Bone marrow (tissue), 2 donors: ENCODE results near the gene GPRIN3.
"Not testable (repeated sequence)": the region's sequence is repeated elsewhere in the genome, so short reads cannot be mapped to it uniquely, and the experiment has no call there.

Experiments used
- DNase-seq, 2 donors: peaks; one replicate each; lab custom pipeline; 2025; lab: John Stamatoyannopoulos, UW

GPRIN3 gene

GRCh38 chr4:89312066-89312465 is 4.5 kb upstream of the GPRIN3 start:
- no peak for DNase-seq

DNA sequence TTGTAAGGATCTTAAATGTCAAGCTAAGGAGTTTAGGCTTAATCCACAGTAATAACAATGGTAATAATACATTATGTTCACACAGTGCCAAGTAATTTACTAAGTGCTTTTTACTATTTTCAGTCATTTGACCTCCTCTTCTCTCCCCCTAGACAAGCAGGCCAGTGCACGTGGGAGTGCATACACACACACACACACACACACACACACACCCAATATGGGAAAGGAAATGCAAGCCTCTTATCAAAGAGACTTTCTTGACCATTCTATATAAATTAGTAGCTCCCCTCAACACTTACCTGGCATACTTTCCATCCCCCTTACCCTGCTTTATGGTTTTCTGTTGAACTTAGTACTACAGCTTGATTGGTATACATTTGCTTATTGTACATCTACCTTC is 3.8 kb upstream of the GPRIN3 start:
- no peak for DNase-seq

- DNase-seq = not testable (repeated sequence)
Observed at GRCh38 chr4:89309154-89309553, 1.6 kb upstream of the GPRIN3 start.

DNA sequence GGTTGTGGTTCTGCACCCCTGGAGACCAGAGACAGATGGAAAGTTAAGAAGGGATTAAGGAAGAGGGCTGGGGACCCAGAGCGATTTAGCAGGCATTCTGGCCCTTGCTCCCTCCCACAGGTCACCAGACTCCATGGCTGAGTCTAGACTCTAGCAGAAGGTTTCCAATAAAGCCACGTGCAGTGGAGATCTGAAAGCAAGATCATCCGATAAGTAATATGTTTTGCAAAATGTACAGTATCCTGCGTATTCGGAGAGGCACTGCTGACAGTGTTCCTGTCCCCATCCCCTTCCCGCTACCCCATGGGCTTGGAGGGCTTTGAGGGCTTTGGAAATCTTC is 531 bp upstream of the GPRIN3 start:
- no peak for DNase-seq

DNA sequence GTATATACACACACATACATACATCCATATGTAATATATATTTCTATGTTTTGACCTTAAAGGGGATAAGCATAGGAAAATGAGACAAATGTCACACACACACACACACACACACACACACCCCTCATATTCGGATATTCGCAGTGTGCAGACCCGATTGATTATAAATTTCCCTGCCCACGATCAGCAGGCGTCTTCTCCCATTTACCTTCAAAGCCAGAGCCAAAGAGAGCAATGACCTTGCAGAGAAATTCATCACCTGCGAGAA is 488 bp downstream of the GPRIN3 start:
- no peak for DNase-seq

DNA sequence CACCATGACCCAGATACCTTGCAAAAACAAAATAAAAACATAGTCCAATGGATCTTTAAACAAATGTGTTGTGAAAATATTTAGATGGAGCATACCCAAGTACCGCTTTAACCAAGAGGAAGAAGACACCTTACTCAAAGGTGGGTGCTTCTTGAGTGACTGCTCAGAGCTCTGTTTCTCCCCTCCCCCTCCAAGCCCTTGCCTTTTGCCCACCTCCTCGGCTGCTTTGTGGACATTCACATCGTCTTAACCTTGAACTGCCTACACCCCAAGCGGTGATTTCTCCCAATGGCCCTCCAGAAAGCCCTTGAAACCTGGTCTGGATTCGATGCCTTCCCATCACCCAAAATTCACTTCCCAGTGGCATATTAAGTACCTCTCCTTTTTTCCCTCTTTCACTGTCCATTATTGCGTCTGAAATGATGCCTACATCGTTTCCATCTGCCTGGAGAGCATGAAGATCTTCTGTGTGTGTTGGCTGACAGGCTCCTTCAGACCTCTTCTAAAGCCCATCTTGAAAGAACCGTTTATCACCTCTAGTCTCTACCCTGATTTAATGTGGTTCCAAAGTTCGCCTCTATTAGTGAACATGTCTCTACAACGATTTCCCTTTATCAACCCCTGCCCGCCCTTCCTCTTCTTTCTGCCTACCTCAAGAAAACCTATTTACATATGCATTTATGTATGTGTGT is 968 bp downstream of the GPRIN3 start:
- no peak for DNase-seq

- peak in 1 of 2 donors; percentile 30 for DNase-seq
Observed at GRCh38 chr4:89305712-89306437, 1.7 kb downstream of the GPRIN3 start.

DNA sequence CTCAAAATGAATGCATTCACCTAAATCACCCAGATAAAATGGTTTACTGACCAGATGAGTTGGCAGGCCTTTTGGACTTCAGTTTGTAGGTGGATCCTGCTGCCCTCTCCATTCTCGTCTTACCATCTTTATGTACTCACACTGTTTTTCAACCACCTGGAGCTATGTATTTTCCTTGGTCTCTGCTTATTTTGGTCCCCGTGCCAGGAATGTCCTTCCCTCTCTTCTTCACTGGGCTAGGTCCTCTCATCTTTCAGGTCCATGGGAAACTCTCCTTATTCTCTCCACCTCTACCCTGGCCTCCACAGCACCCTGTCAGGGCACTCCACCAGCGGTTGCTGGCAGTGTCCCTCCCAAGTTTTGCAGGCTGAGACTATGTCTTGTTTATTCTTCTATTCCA is 2.6 kb downstream of the GPRIN3 start:
- DNase-seq = no peak

DNA sequence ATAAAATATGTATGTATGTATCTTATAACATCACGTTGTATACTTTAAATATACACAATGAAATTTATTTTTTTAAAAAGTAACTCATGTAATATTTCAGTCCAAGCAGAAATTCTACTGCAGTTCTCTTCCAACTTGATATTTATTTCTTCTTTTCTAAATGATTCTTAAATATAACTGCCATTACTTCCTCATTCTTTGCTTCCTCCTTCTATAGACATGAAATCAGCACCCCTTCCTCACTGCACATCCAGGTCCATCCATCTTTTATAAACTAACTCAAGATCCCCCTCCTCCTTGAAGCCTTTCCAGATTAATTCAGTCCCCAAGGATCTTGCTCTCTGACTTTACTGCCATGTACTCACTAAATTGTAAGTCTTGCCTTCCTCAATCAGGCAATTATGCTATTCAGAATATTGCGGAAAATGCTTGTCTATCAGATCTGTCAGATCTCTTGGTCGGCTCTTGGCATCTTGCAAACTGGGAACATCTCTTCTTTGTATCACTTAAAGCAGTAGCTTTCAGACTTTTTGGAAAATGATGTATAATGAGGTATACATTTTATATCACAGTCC is 3.7 kb downstream of the GPRIN3 start:
- peak in 1 of 2 donors; percentile 34 for DNase-seq

DNA sequence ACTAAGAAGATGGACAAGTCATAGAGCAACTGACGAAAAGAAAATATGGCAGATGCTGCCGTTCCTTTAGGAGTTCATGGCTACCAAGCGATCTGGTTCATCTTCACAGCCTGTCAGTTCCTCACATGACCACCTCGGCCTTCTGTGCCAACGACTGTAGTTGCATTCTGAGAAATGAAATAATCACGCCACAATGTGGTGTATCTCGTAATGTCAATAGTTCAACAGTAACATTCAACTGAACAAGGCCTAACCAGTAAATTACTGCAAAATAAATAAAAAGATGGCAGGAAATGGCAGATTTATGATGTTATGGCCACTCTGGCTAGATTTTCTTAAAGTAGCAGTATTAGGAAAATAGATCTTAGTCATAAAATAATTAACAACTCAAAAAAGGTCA is 4.4 kb downstream of the GPRIN3 start:
- no peak for DNase-seq

DNA sequence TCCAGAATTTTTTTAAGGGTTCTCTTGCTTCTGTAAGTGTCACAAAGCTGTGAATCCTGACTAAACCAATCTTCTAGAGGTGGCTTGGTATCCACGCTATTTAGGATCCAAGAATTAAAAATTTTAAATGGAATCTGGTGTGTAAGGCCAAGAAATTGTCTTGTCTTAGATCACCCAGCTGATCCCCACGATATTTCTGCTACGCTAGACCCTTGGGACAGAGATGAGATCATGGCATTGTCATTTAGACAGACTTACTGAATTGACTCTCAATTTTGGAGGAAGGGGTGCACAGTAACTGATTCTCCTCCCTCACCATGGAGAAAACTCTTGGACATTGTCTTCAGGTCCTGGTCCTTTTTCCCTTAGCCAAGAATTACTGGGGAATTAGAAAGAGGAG is 5.7 kb downstream of the GPRIN3 start:
- no peak for DNase-seq

- DNase-seq = no peak
Observed at GRCh38 chr4:89301003-89301402, 6.6 kb downstream of the GPRIN3 start.

GRCh38 chr4:89300499-89300898 is 7.1 kb downstream of the GPRIN3 start:
- no peak for DNase-seq

DNA sequence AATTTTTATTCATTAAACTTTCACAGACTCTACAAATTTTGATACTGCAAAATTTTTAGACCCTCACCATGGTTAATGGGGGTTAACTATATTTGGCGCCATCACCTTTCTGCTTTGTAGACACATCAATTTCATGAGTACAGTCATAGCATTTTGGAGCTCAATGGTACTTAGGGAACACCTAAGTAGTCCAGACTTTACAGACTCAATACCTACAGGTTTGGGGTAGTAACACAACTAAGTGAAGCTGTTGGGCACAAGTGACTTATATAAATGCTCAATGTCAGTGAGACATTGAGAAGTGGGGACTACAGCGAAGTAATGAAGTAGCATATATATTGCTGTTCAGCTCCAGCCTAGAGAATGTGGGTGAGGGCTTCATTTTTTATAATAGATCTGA is 7.5 kb downstream of the GPRIN3 start:
- DNase-seq = no peak

DNA sequence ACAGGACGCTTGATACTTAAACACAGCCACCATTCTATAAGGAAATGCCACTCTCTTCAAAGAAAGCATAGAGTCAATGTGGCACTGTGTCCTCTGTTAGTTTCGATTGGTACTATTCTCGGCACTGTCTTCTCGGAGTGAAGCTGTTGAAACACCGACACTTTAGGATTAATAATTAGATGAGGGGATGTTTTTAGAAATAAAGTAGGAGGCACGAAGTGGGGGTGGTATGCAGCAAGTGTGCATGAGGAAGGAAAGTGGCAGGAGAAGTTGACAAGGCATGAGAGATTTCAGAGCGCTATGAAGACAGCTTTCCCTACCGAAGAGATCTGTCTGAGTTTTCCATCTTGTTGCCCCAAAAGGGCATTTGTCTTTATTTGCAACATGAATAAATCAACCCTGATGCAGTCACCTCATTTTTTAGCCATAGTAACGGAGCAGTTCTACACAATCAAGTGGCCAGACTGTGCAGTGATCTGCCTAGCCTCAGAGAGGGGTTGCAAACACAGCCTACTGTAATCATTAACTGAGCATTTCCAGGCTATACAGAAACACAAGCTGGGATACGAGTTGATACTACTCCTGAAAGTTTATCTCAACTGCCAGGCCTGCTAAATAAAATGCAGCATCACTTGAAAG is 8.3 kb downstream of the GPRIN3 start:
- peak in 1 of 2 donors; percentile 32 for DNase-seq

DNA sequence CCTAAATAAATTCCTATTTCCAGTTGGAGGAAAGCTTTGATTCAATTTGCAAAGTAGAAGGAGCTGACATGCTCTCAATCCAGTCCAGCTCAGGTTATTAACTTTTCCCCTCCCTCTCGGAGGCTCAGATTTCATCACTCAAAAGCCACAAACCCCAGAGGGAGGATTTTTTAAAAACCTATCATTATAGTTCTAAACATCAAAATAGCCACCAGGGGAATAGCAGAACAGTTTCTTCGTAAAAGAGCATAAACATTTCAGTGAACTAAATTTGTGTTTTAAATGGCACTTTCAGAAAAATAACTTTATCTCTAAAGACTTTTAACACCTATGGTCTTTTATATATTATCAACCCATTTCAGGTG is 8.8 kb downstream of the GPRIN3 start:
- no peak for DNase-seq

DNA sequence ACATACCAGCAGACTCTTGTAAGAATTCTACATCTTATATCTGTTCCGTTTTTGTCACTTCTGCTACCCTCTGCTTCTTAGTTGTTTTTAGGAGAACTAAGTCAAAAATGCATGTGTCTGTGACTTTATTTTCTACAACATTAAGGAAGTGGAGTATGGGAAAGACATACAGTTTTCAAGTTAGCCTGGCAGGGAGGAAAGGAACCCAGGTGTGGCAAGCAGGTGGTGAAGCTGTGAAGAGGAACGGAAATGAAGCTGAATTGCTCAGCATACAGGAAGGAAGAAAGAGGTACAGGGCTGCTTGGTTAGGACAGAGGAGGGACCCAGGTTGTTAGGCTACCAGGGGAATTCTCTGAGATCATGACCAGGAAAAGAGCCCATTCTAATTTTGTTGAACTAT is 9.4 kb downstream of the GPRIN3 start:
- peak in 1 of 2 donors; percentile 8 for DNase-seq

GRCh38 chr4:89296896-89297295 is 10.7 kb downstream of the GPRIN3 start:
- no peak for DNase-seq

DNA sequence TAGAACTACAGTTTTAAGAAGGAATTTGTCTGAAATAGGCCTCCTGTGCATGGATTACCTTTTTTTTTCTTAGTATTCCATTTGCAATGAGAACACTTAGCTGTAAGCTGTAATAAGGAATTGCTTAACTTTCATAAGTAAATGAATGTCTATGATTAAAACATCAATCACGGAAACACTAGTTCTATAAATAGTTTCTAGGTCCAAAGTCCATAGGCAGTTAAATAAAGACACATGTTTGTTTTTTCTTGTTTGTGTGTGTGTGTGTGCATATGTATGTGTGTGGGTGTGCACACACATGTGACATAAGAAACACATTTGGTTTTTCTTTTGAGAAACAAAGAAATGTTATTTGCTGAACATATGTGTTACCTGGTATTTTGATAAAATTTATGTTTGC is 11.2 kb downstream of the GPRIN3 start:
- no peak for DNase-seq

GRCh38 chr4:89295415-89295927 is 12.1 kb downstream of the GPRIN3 start:
- no peak for DNase-seq

DNA sequence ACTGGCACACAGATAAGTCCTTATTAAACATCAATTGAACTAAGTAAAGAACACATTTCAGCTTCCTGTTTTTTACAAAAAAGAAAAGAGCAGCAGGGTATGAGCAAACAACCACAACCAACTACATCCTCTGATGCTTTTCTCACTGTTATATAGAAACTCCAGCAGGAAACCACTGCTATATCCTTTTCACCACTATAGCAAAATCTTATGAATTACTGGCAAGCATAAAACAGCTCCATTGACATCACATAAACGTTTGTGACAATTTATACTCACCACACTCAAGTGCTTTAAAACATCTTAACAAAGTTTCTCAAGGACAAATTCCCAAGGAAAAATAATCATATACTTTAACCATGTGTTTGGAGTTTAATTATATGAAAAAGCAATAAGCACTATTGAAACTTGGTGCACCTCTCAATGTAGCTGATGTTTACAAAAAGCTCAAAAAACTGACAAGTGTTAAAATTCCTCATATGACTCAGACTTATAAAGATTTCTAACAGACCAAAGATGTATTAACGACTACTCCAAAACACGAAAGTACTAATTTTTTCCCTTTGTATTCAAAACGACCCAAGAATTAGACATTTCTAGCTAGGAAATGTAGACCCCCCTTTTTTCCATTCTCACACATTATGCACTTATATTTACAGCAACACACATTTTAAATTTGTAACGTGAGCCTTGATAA is 12.9 kb downstream of the GPRIN3 start:
- peak in 1 of 2 donors; percentile 89 for DNase-seq

- DNase-seq = no peak
Observed at GRCh38 chr4:89293299-89293698, 14.3 kb downstream of the GPRIN3 start.
